Fibroblast of lung (primary cell): ENCODE results near the gene PGM1.

ENCODE experiments used
- CTCF ChIP-seq, 2 donors: IDR thresholded peaks in 1 of 2; conservative IDR thresholded peaks in 1 of 2; 1 replicate in 1 of 2; 2 replicates in 1 of 2; pipeline ENCODE4 v1.5.1; 2011 to 2012; ENCODE audit warnings: low read length in 2 of 2, control low read depth in 1 of 2, inconsistent platforms in 1 of 2, low read depth in 1 of 2, mild to moderate bottlenecking in 1 of 2
- EZH2 ChIP-seq: IDR thresholded peaks from 2 replicates; pipeline ENCODE4 v1.5.1; 2012; ENCODE audit warnings: low read length, control low read depth, mild to moderate bottlenecking; ENCODE audit errors: missing control alignments

- TF ChIP-seq CTCF (conservative IDR thresholded peaks at IDR 0.05 in 1 of 2, IDR thresholded peaks at IDR 0.05 in 1 of 2; ENCODE audit: low read depth in 1 of 2, low read length in 2 of 2) (no peak), EZH2 (no peak)
These were observed 26.3 kb downstream of the PGM1 start for GRCh38 chr1:63619558-63619957.
